Measurements from ENCODE around the gene CLEC10A. TPM values are rescaled to one million over a fixed set of nuclear protein-coding genes. Genes with fewer than 3 reads are reported as not detected.

CLEC10A gene
- total and polyA plus RNA-seq, 10 of the 15 experiments (the other 5 are each of a cell fraction or from before 2014, with no cell fraction given): not detected

DNA sequence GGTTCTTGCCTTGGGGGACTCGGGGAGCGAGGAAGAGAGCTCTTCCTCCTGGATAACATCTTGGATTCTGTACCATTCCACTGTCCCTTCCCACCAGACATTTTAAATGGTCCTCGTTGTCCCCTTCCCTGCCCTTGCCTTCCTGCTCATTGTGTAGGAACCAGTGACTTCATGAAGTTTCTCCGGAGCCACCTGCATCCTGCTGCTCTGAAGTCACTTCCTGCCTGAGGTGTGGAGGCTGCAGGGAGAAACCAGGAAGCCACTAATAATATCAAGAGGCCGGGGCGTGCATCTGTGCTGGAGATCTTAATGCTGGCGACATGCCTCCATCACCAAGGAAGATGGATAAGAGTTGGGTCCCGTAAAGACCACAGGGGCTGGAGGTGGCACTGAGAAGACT, 50.4 kb downstream of the CLEC10A start:
- H3K9ac ChIP-seq (ENCODE audit: control insufficient read depth, insufficient read depth, low read length): no peak overlapping the region; the same call in 1 of the 2 replicates
- H3K27me3 ChIP-seq (replicated peaks in 1 of 2; ENCODE audit: control insufficient read depth in 2 of 2, insufficient read depth in 2 of 2, low read length in 1 of 2): no peaks in the 10 kb centered on the region
- WGBS (ENCODE audit: insufficient coverage, insufficient replicate concordance, low lambda C conversion rate, missing lambda C conversion rate): 35% methylated on average over 8 of the region's 8 CpGs
- no peaks in the 10 kb centered on the region for H4K20me1 ChIP-seq (ENCODE audit: control insufficient read depth, insufficient read depth)
- in situ Hi-C loops (cut with MboI): loop anchor here (25.0 kb wide), 1 partner anchor 533 kb away; the partner anchor contains the start of genes SENP3 and TNFSF13
- no peaks in the 10 kb centered on the region for H3K9me3 ChIP-seq (replicated peaks; ENCODE audit: control insufficient read depth, insufficient read depth, low read length)
- peak overlapping the region; percentile 27; the same call in 1 of the 2 replicates for H3K27ac ChIP-seq (ENCODE audit: control insufficient read depth, insufficient read depth)
- H3K4me2 ChIP-seq (ENCODE audit: control insufficient read depth, insufficient read depth): peak overlapping the region; percentile 75
- ChIA-PET POLR2A (no interaction called here), CTCF (interaction anchor here (1.3 kb wide), 1 partner anchor 16 kb away, joined by 3 read pairs; no protein-coding TSS in a partner anchor), SMC1A (ENCODE audit: uncharacterized antibody, unreplicated experiment) (interaction anchor here (1.0 kb wide), 1 partner anchor 25 kb away, joined by 3 read pairs; no protein-coding TSS in a partner anchor), RAD21 (ENCODE audit: unreplicated experiment) (no interaction called here)
- intact Hi-C loops (cut with micrococcal nuclease; ENCODE audit: unreplicated experiment): no loop called here
- H3K79me2 ChIP-seq (ENCODE audit: control insufficient read depth, insufficient read depth, low read length): peaks cover under 1% of the 10 kb centered on the region; the same call in 1 of the 2 replicates
- BruUV-seq (replicated peaks): no TSS peak
- 0 out of 2 replicates have a peak overlapping the region, but pooled peaks have one; percentile 2 for H3K4me3 ChIP-seq
- no peak for FAIRE-seq
- H3K4me1 ChIP-seq (ENCODE audit: control insufficient read depth, insufficient read depth, low read length): peaks cover 7% of the 10 kb centered on the region
- peak overlapping the region; percentile 76 for H2AFZ ChIP-seq (ENCODE audit: control insufficient read depth, low read depth, low read length)
- peak; percentile 42; the same call in 1 of the 2 replicates for TF ChIP-seq RUNX3 (IDR thresholded peaks at IDR 0.05; ENCODE audit: low read length)
- peak; percentile 80 for TF ChIP-seq EED (IDR thresholded peaks at IDR 0.05; ENCODE audit: low read depth)
- peak; percentile 81 for TF ChIP-seq GABPA (IDR thresholded peaks at IDR 0.05; ENCODE audit: low read depth)
- TF ChIP-seq POLR2A (IDR thresholded peaks at IDR 0.05; ENCODE audit: low read depth, low read length): peak; percentile 44
- TF ChIP-seq ETV6 (conservative IDR thresholded peaks at IDR 0.05 in 1 of 2, IDR thresholded peaks at IDR 0.05 in 1 of 2; ENCODE audit: borderline replicate concordance in 1 of 2, low read depth in 1 of 2): peak in 1 of 2 experiments; percentile 62; a peak in 1 of 4 replicates
- no peak for TF ChIP-seq MAX (IDR thresholded peaks at IDR 0.05; ENCODE audit: low read depth, low read length)
- no peak for TF ChIP-seq SUZ12 (IDR thresholded peaks at IDR 0.05; ENCODE audit: unreplicated experiment)
- TF ChIP-seq CREB1 (IDR thresholded peaks at IDR 0.05; ENCODE audit: low read depth): peak; percentile 86
- no peak for TF ChIP-seq SREBF2 (IDR thresholded peaks at IDR 0.05; ENCODE audit: low read length)
- TF ChIP-seq ZBTB40 (IDR thresholded peaks at IDR 0.05; ENCODE audit: borderline replicate concordance): peak; percentile 20; the same call in 1 of the 2 replicates
- TF ChIP-seq IKZF2 (IDR thresholded peaks at IDR 0.05): 0 out of 4 replicates have a peak, but pooled peaks of 1 of the 2 experiments have one; percentile 29
- no peak for TF ChIP-seq ELK1 (IDR thresholded peaks at IDR 0.05; ENCODE audit: low read depth, low read length)
- peak; percentile 73; the same call in 1 of the 2 replicates for TF ChIP-seq CREM (IDR thresholded peaks at IDR 0.05; ENCODE audit: low read depth)
- TF ChIP-seq TCF12 (IDR thresholded peaks at IDR 0.05; ENCODE audit: low read depth, low read length): peak; percentile 48; the same call in 1 of the 2 replicates
- DNase-seq (ENCODE audit: low read depth, low spot score): no peak
- H3K36me3 ChIP-seq (ENCODE audit: control insufficient read depth in 2 of 2, insufficient read depth in 2 of 2, low read length in 1 of 2): no peaks in the 10 kb centered on the region
- ATAC-seq: peak; percentile 38; the same call in 2 of the 3 replicates
